ENCODE data around the gene FAM177B. TPM values are rescaled to one million over a fixed set of nuclear protein-coding genes. Genes with fewer than 3 reads are reported as not detected.
A peak's percentile ranks its signal among the peaks of the same experiment; 100 is the strongest.

The FAM177B gene
- total RNA-seq, 1 experiment from 2014 or later = not detected

DNA sequence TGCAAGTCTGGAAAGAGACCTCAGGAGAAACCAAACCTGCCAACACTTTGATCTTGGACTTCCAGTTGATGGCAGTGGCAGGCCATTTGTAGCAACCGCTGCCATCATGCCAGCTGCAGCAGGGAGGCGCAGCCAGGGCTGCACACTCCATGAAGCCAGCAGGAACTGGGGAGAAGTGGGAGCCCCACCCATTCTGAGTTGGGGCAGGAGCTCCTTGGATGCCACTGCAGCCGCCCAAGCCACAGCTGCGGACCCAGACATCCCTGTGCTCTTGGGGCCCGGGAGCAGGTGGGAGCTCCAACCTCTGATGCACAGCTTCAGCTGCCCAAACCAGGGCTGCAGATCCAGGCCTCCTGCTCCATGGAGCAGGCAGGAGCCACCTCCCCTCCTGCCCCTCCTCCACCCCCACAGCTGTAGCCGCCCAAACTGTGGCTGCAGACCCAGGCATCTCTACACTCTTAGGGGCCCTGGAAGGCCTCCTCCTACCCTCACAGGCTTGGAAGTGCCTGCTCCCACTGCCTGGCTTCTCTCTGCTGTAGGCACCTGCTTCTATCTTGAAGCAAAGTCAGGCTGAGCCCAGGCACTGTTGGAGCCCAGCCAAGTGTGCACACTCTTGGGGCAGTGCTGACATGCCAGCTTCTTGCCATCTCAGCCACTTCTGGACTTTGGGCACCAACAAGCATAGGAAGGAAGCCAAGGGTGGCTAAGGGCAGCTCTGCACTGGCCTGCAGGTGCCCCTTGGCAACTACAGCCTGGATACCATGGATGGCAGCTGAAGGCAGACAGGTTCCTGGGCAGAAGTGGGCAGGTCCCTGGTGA, 57.9 kb downstream of the FAM177B start:
- Histone ChIP-seq H4K20me1 (ENCODE audit: low read length) (no peaks in the 10 kb centered on the region), H3K4me2 (ENCODE audit: low read length) (no peak overlapping the region), H3K36me3 (ENCODE audit: low read depth, low read length) (no peaks in the 10 kb centered on the region), H3K27ac (ENCODE audit: low read length) (no peak overlapping the region), H3K9ac (ENCODE audit: low read length) (no peak overlapping the region), H3F3A (ENCODE audit: low read length, unreplicated experiment) (no peaks in the 10 kb centered on the region), H3K9me2 (replicated peaks; ENCODE audit: low read length) (no peaks in the 10 kb centered on the region), H3K27me3 (ENCODE audit: low read length) (no peaks in the 10 kb centered on the region), H3K9me3 (ENCODE audit: low read length) (no peaks in the 10 kb centered on the region), H3K4me3 (ENCODE audit: low read length) (no peak overlapping the region), H2AFZ (ENCODE audit: low read length) (no peak overlapping the region), H3K79me2 (ENCODE audit: low read length) (no peaks in the 10 kb centered on the region), H3K4me1 (ENCODE audit: insufficient read depth, low read length) (peaks cover 9% of the 10 kb centered on the region)
- ATAC-seq (0 out of 2 replicates have a peak, but pooled peaks have one; percentile 11), DNase-seq (peak; percentile 47)
- no peak for TF ChIP-seq EZH2 (IDR thresholded peaks at IDR 0.05; ENCODE audit: low read length, unreplicated experiment)
- peak; percentile 53 for TF ChIP-seq CTCF (conservative IDR thresholded peaks at IDR 0.05; ENCODE audit: low read depth, low read length)
- intact Hi-C loops (cut with micrococcal nuclease) = loop anchor here (1.0 to 10.0 kb wide), 2 partner anchors 286 to 890 kb away; no protein-coding TSS in a partner anchor
- BruUV-seq (replicated peaks) = no TSS peak
- ChIA-PET POLR2A (ENCODE audit: unreplicated experiment) (no interaction called here), CTCF (interaction anchor here (0.6 to 1.9 kb wide), 3 partner anchors 40 to 295 kb away, joined by 3 to 8 read pairs (median 4); no protein-coding TSS in a partner anchor)

GRCh38 chr1:222798116-222798515, 61.1 kb downstream of the FAM177B start:
- no peaks in the 10 kb centered on the region for H3K9me3 ChIP-seq (ENCODE audit: low read length)
- intact Hi-C loops (cut with micrococcal nuclease) = loop anchor here (2.0 to 10.0 kb wide), 2 partner anchors 17 to 887 kb away; partner anchors contain the start of gene DISP1
- no TSS peak for BruUV-seq (replicated peaks)
- TF ChIP-seq CTCF (conservative IDR thresholded peaks at IDR 0.05; ENCODE audit: low read depth, low read length) (no peak), EZH2phosphoT487 (IDR thresholded peaks at IDR 0.05; ENCODE audit: borderline replicate concordance, low read length) (no peak), EZH2 (IDR thresholded peaks at IDR 0.05; ENCODE audit: low read length, unreplicated experiment) (no peak)
- CTCF ChIA-PET = interaction anchor here (0.5 to 1.0 kb wide), 8 partner anchors 59 to 874 kb away, joined by 3 to 22 read pairs (median 8); no protein-coding TSS in a partner anchor
- H3K4me1 ChIP-seq (ENCODE audit: insufficient read depth, low read length) = peaks cover 9% of the 10 kb centered on the region
- H3K4me3 ChIP-seq (ENCODE audit: low read length) = no peak overlapping the region
- POLR2A ChIA-PET (ENCODE audit: unreplicated experiment) = interaction anchor here (0.5 to 0.6 kb wide), 3 partner anchors 11 to 206 kb away, joined by 7 to 11 read pairs (median 8); no protein-coding TSS in a partner anchor
- H3K9ac ChIP-seq (ENCODE audit: low read length) = no peak overlapping the region
- no peaks in the 10 kb centered on the region for H3K9me2 ChIP-seq (replicated peaks; ENCODE audit: low read length)
- DNase-seq (peak; percentile 95), ATAC-seq (peak; percentile 90)
- H3K36me3 ChIP-seq (ENCODE audit: low read depth, low read length) = no peaks in the 10 kb centered on the region
- H2AFZ ChIP-seq (ENCODE audit: low read length) = no peak overlapping the region
- H3K79me2 ChIP-seq (ENCODE audit: low read length) = no peaks in the 10 kb centered on the region
- H3K4me2 ChIP-seq (ENCODE audit: low read length) = peak overlapping the region; percentile 10
- no peaks in the 10 kb centered on the region for H4K20me1 ChIP-seq (ENCODE audit: low read length)
- no peaks in the 10 kb centered on the region for H3K27me3 ChIP-seq (ENCODE audit: low read length)
- H3F3A ChIP-seq (ENCODE audit: low read length, unreplicated experiment) = no peaks in the 10 kb centered on the region
- no peak overlapping the region for H3K27ac ChIP-seq (ENCODE audit: low read length)

Measured in PC-3 (cell line).